ENCODE data around the gene EXOC4. TPM values are rescaled to one million over a fixed set of nuclear protein-coding genes. Genes with fewer than 3 reads are reported as not detected.

Gene EXOC4
- total RNA-seq, 1 experiment from 2014 or later, result 75.8 TPM

DNA sequence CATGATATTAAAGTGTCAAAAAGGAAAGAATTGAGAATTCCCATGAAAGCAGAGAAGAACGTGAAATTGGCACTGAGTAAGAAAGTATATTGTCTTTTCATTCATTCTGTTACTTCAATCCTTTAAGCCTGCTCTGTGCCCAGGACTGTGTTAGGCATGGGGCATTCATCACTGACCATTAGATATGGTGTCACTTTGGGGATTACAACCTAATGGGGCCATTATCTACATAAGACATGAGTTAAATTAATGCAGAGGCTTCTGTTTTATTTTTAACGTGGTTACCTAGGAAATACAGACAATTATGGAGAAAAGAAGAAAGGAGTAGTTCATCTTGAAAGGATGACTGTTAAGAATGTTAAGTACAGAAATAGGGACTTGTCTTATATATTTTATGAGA is 710.8 kb downstream of the EXOC4 start:
- Histone ChIP-seq H3K9me3 (ENCODE audit: control insufficient read depth, low read depth, low read length) (no peaks in the 10 kb centered on the region), H3T11ph (ENCODE audit: low read length) (no peak overlapping the region), H3K14ac (ENCODE audit: insufficient read depth, low read length) (no peak overlapping the region), H3K79me1 (ENCODE audit: insufficient read depth, low read depth, low read length, poor library complexity, severe bottlenecking) (no peaks in the 10 kb centered on the region), H4K20me1 (ENCODE audit: control insufficient read depth, insufficient read depth, insufficient read length) (no peaks in the 10 kb centered on the region), H2AK5ac (ENCODE audit: insufficient read length, low read length) (no peak overlapping the region), H3K18ac (ENCODE audit: insufficient read length, low read depth, low read length) (no peak overlapping the region), H4K8ac (replicated peaks; ENCODE audit: insufficient read length, low read depth, low read length) (no peak overlapping the region), H3K23ac (ENCODE audit: insufficient read length, low read depth, low read length) (no peak overlapping the region), H3K4me2 (ENCODE audit: insufficient read depth, insufficient read length, low read length) (no peak overlapping the region), H4K91ac (ENCODE audit: insufficient read length, low read depth, low read length) (no peak overlapping the region), H2BK120ac (ENCODE audit: low read depth, low read length, poor library complexity, severe bottlenecking) (no peak overlapping the region), H2BK12ac (ENCODE audit: insufficient read length, low read depth, low read length) (no peak overlapping the region), H3K27me3 (ENCODE audit: insufficient read depth, low read length) (no peaks in the 10 kb centered on the region), H2BK15ac (ENCODE audit: low read depth, low read length) (no peak overlapping the region), H3K23me2 (ENCODE audit: insufficient read length, low read depth, low read length, poor library complexity, severe bottlenecking) (no peaks in the 10 kb centered on the region), H3K27ac (ENCODE audit: insufficient read length, low read depth, low read length) (no peak overlapping the region), H3K4ac (ENCODE audit: low read depth, low read length) (no peak overlapping the region), H3K79me2 (ENCODE audit: insufficient read depth, low read length) (no peaks in the 10 kb centered on the region), H4K5ac (ENCODE audit: insufficient read length, low read depth, low read length) (no peak overlapping the region), H2BK20ac (ENCODE audit: low read depth, low read length, poor library complexity, severe bottlenecking) (no peak overlapping the region), H2AFZ (ENCODE audit: low read length) (no peak overlapping the region), H3K9ac (ENCODE audit: extremely low read depth, insufficient read length, low read length) (no peak overlapping the region), H3K56ac (ENCODE audit: insufficient read length, low read depth, low read length) (no peak overlapping the region), H3K4me1 (ENCODE audit: insufficient read depth, low read length) (no peaks in the 10 kb centered on the region), H2BK5ac (ENCODE audit: insufficient read length, low read length) (no peak overlapping the region)
- Mint-ChIP-seq H3K27me3 (ENCODE audit: low read depth) (no peaks in the 10 kb centered on the region), H3K27ac (no peak overlapping the region), H3K4me3 (no peak overlapping the region), H3K9me3 (peaks cover 20 to 39% of the 10 kb centered on the region in 2 experiments), H3K36me3 (ENCODE audit: insufficient read depth in 1 of 3, low read depth in 3 of 3) (peaks cover 19 to 37% (median 20%) of the 10 kb centered on the region in 3 experiments), H3K4me1 (peaks cover 0 to 3% of the 10 kb centered on the region in 2 experiments; a peak in 1 of 4 replicates)
- TF ChIP-seq, protein P1, sequence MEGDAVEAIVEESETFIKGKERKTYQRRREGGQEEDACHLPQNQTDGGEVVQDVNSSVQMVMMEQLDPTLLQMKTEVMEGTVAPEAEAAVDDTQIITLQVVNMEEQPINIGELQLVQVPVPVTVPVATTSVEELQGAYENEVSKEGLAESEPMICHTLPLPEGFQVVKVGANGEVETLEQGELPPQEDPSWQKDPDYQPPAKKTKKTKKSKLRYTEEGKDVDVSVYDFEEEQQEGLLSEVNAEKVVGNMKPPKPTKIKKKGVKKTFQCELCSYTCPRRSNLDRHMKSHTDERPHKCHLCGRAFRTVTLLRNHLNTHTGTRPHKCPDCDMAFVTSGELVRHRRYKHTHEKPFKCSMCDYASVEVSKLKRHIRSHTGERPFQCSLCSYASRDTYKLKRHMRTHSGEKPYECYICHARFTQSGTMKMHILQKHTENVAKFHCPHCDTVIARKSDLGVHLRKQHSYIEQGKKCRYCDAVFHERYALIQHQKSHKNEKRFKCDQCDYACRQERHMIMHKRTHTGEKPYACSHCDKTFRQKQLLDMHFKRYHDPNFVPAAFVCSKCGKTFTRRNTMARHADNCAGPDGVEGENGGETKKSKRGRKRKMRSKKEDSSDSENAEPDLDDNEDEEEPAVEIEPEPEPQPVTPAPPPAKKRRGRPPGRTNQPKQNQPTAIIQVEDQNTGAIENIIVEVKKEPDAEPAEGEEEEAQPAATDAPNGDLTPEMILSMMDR (conservative IDR thresholded peaks at IDR 0.05), result no peak
- DNase-seq, result no peak
- no CpG with 5 or more reads among the region's 2 CpGs for WGBS (ENCODE audit: extremely low coverage, insufficient read length, low lambda C conversion rate)
